Panc1 (cell line): ENCODE data around the gene YDJC.

ENCODE experiments used
- SIN3A ChIP-seq: IDR thresholded peaks from 2 replicates; pipeline ENCODE4 v1.6.1; 2012; ENCODE audit warnings: low read depth, mild to moderate bottlenecking, low read length, moderate library complexity, borderline replicate concordance; ENCODE audit not compliant: insufficient read depth
- TF ChIP-seq, protein P1 (sequence below): fragments of 450-650 bp; IDR thresholded peaks from 2 replicates; pipeline ENCODE4 v1.5.1; 2017; ENCODE audit warnings: mild to moderate bottlenecking

DNA sequence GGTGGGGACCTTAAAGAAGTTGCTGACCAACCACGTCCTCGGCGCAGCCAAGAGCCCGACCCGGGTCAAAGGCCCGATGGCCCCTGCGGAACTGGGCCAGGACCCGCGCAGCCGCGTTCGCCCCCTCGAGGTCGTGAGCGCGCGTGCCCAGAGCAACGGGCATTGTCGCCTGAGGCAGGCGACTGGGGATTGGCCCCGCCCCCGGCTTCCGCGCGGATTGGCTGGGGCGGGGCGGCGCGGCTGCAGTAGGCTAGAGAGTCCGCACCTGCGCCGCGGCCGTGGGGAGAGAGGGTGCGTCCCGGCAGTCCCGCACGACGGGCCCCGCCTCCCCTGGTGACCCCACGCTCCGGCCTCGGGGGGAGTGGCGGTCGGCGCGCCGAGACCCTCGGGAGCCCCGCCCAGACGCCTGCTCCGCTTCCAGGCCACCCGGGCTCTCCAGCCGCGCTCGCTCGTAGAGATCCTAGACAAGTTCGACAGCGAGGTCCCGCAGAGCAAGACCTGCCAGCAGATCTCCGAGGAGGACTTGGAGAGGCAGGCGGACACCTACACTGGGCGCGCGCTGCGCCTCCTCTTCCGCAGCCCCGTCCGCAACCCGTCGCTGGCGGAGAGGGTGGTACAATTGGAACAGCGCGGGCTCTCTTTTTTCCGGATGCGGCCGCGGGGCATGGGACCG is 27.7 kb upstream of the YDJC start:
- TF ChIP-seq, protein P1, sequence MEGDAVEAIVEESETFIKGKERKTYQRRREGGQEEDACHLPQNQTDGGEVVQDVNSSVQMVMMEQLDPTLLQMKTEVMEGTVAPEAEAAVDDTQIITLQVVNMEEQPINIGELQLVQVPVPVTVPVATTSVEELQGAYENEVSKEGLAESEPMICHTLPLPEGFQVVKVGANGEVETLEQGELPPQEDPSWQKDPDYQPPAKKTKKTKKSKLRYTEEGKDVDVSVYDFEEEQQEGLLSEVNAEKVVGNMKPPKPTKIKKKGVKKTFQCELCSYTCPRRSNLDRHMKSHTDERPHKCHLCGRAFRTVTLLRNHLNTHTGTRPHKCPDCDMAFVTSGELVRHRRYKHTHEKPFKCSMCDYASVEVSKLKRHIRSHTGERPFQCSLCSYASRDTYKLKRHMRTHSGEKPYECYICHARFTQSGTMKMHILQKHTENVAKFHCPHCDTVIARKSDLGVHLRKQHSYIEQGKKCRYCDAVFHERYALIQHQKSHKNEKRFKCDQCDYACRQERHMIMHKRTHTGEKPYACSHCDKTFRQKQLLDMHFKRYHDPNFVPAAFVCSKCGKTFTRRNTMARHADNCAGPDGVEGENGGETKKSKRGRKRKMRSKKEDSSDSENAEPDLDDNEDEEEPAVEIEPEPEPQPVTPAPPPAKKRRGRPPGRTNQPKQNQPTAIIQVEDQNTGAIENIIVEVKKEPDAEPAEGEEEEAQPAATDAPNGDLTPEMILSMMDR, result no peak
- peak; percentile 67; the same call in 1 of the 2 replicates for TF ChIP-seq SIN3A
